KOPT-K1 (cell line): ENCODE data around the gene ACMSD.
"Not testable (repeated sequence)": the region's sequence is repeated elsewhere in the genome, so short reads cannot be mapped to it uniquely, and the experiment has no call there.

Experiments used
- H3K27ac ChIP-seq: fragments of 200-600 bp; sonication (generic); 2 replicates; pipeline ENCODE4 v1.5.1; 2016; ENCODE audit warnings: antibody characterized with exemption, mild to moderate bottlenecking, low read depth, low read length; ENCODE audit not compliant: poor library complexity, severe bottlenecking
- H3K36me3 ChIP-seq: fragments of 200-600 bp; sonication (generic); 2 replicates; pipeline ENCODE4 v1.5.1; 2017; ENCODE audit warnings: antibody characterized with exemption, mild to moderate bottlenecking, low read length, moderate library complexity; ENCODE audit not compliant: insufficient read depth
- H3K9me3 ChIP-seq: fragments of 200-600 bp; sonication (generic); 2 replicates; pipeline ENCODE4 v1.5.1; 2017; ENCODE audit warnings: antibody characterized with exemption, low read length, mild to moderate bottlenecking; ENCODE audit not compliant: insufficient read depth, poor library complexity, severe bottlenecking

The ACMSD gene

GRCh38 chr2:134836986-134837385, 1.4 kb upstream of the ACMSD start:
- Histone ChIP-seq H3K9me3 (peaks cover 18% of the 10 kb centered on the region), H3K36me3 (no peaks in the 10 kb centered on the region), H3K27ac (no peak overlapping the region)

- Histone ChIP-seq H3K9me3 (peaks cover 18% of the 10 kb centered on the region), H3K27ac (no peak overlapping the region), H3K36me3 (no peaks in the 10 kb centered on the region)
These were observed 1.2 kb downstream of the ACMSD start for GRCh38 chr2:134839649-134840048.

- Histone ChIP-seq H3K9me3 (no peaks in the 10 kb centered on the region), H3K36me3 (no peaks in the 10 kb centered on the region), H3K27ac (no peak overlapping the region)
These were observed 4.6 kb downstream of the ACMSD start for GRCh38 chr2:134842930-134843490.

- H3K9me3 ChIP-seq = no peaks in the 10 kb centered on the region
- no peak overlapping the region for H3K27ac ChIP-seq
- no peaks in the 10 kb centered on the region for H3K36me3 ChIP-seq
These were observed 5.6 kb downstream of the ACMSD start for GRCh38 chr2:134843968-134844367.

DNA sequence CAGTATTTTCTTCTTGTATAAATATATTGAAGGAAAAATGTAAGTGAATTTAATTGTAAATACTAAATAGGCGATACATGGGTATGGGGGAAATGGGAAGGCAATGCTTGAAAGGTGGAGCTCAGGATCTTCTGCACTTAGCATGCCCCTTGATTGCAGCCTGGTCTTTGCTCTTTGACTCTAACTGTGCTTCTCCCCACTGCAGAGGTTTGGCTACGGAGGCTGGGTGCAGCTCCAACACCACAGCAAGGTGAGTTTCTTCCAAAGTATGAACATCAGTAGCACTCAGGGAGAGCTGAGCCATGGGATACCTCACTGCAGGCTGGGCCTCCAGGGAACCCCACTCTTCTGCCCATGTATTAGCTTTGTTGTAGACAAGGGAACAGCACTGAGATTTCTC, 6.6 kb downstream of the ACMSD start:
- Histone ChIP-seq H3K9me3 (no peaks in the 10 kb centered on the region), H3K27ac (no peak overlapping the region), H3K36me3 (no peaks in the 10 kb centered on the region)

DNA sequence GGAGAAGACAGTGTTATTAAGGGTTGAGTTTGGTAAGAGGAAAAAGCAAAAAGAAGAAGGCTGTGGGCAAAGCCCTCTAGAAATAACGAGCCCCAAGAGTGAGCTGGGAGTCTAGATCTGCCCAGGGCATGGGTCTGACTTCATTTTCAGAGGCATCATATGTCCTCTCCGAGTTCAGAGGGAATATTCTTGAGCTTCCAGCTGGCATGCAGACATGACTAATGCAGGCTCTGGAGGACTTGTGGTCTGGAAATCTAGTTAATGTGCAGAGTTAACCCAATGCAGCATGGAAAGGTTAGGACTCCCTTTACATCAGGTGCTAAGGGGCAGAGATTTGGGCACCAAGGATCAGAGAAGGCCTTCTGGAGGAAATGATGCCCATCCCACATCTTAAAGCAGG, 7.3 kb downstream of the ACMSD start:
- Histone ChIP-seq H3K27ac (no peak overlapping the region), H3K9me3 (no peaks in the 10 kb centered on the region), H3K36me3 (no peaks in the 10 kb centered on the region)

DNA sequence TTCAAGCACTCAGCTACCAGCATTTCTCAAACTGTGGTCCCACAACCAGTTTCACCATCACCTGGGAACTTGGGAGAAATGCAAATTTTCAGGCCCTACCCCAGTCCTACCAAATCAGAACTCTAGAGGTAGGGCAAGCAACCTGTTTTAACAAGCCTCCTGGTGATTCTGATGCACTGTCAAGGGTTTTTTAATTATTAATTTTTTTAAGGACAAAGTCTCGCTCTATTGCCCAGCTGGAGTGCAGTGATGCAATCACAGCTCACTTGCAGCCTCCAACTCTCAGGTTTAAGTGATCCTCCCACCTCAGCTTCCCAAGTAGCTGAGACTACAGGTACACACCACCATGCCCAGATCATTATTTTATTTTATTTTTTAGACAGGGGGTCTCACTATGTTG, 7.8 kb downstream of the ACMSD start:
- H3K27ac ChIP-seq = no peak overlapping the region
- no peaks in the 10 kb centered on the region for H3K9me3 ChIP-seq
- no peaks in the 10 kb centered on the region for H3K36me3 ChIP-seq

GRCh38 chr2:134847582-134847981, 9.2 kb downstream of the ACMSD start:
- not testable (repeated sequence) for H3K27ac ChIP-seq, H3K9me3 ChIP-seq, H3K36me3 ChIP-seq

GRCh38 chr2:134852518-134852917, 14.1 kb downstream of the ACMSD start:
- H3K36me3 ChIP-seq = no peaks in the 10 kb centered on the region
- H3K9me3 ChIP-seq = no peaks in the 10 kb centered on the region
- no peak overlapping the region for H3K27ac ChIP-seq

DNA sequence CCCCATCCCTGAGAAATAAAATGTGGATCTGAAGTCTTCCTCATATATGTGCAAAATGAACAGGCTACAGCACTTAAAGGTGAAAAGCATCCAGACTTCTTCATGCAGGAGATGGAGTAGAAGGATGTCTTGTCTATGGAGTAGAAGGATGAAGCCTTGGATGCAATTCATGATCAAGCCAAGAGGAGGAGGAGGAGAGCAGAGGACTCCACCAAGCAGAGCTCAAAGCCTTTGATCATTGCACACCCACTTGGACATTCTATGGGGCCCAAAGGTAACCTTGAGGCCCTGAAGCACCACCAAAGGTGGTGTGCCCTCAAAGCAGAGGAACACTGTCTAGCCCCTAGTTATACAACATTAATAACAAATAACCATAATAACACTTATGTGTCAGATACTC, 17.3 kb downstream of the ACMSD start:
- Histone ChIP-seq H3K27ac (no peak overlapping the region), H3K36me3 (no peaks in the 10 kb centered on the region), H3K9me3 (no peaks in the 10 kb centered on the region)

DNA sequence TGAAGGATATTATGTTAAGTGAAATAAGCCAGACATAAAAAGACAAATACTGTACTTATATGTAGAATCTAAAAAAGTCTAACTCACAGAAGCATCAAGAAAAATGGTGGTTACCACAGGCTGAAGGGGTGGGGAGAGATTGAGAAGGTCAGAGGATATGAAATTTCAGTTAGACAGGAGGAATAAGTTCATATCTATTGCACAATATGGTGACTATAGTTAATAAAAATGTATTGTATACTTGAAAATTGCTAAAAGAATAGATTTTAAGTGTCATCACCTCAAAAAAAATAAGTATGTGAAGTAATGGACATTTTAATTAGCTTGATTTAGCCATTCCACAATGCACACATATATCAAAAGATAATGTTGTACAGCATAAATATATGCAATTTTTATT, 19.8 kb downstream of the ACMSD start:
- no peaks in the 10 kb centered on the region for H3K9me3 ChIP-seq
- H3K27ac ChIP-seq = no peak overlapping the region
- H3K36me3 ChIP-seq = no peaks in the 10 kb centered on the region

DNA sequence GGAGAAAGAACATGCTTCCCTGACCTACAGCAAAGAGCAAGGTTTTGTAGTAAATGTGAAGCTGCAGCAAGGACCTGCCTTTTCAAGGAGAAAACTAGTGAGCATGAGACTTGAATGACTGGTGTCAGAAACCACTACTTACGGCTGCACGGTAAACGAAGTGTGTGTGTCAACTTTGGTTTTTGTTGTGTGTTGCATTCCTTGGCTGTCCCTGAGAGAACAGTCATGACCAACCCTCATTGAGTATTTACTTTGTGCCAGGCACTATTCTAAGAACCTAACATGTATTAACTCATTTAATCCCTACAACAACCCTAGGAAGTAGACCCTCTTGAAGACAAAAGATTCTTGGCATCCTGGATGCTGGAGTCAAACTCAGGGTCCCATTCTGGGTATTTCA, 22.8 kb downstream of the ACMSD start:
- H3K9me3 ChIP-seq = no peaks in the 10 kb centered on the region
- H3K36me3 ChIP-seq = no peaks in the 10 kb centered on the region
- no peak overlapping the region for H3K27ac ChIP-seq

- Histone ChIP-seq H3K36me3 (no peaks in the 10 kb centered on the region), H3K27ac (no peak overlapping the region), H3K9me3 (no peaks in the 10 kb centered on the region)
These were observed 23.7 kb downstream of the ACMSD start for GRCh38 chr2:134862069-134862468.

DNA sequence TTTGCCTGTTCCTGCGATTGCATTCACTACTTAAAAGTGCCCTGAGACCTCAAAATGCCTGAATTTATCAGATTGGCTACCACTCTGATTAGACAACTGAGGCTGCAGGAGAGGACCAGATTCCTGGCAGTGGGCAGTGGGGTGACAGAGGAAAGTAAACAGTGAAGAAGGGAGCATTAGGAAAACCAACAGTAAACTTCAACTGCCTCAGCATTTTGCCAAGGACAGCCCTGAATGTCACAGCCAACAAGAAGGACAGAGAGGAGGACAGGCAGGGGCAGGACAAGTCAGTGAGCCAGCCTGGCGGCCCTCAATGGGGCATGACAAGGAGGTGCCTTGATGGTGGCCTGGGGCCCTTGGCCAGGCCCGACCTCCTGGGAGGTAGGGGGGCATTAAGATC, 24.3 kb downstream of the ACMSD start:
- Histone ChIP-seq H3K36me3 (no peaks in the 10 kb centered on the region), H3K27ac (no peak overlapping the region), H3K9me3 (no peaks in the 10 kb centered on the region)

DNA sequence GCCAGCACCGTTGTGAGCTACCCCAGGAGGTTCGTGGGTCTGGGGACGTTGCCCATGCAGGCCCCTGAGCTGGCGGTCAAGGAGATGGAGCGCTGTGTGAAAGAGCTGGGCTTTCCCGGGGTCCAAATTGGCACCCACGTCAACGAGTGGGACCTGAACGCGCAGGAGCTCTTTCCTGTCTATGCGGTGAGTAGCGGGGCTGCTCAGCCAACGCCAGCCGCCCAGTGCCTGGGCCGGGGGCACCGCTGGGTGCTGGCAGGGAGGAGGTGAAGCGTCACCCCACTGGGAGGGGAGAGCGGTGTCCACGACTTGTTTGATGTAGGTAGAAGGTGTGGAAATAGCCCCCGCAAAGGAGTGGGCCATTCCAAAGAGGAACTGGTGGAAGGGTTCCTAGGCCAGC, 25.0 kb downstream of the ACMSD start:
- H3K9me3 ChIP-seq = no peaks in the 10 kb centered on the region
- no peaks in the 10 kb centered on the region for H3K36me3 ChIP-seq
- no peak overlapping the region for H3K27ac ChIP-seq

DNA sequence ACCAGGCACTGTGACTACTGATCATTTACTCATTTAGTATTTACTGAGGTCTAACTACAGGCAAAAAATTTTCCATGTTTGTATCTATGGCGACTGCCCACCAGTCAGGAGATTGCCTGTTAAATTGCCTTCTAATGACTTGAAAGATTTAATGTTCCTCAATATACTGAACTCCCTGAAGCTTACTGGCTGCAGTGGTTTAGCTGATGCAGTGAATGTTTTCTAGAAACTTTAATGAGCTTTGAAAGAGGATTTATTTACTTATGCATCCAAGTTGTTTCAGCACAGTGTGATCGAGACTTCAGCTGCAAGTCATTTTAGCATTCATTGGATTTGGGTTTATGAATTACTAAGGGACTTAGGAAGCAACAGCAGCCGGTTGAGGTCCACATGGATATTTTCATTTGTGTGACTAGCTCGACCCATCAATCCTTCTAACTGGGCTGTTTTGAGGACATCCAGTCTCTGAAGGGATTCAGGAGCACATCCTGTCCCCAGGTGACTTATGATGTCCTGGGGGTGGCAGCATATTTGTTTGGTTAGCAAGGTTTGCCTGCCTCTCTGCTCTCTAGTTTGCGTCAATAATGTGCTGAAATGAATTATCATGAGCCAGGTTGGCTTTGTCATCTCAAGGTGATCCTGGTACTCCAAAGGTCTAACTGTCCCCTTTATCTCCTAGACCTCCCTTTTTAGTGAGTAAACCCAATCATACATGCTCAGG, 26.8 kb downstream of the ACMSD start:
- no peaks in the 10 kb centered on the region for H3K36me3 ChIP-seq
- no peak overlapping the region for H3K27ac ChIP-seq
- no peaks in the 10 kb centered on the region for H3K9me3 ChIP-seq
